Sigmoid colon (tissue), 7 donors: ENCODE data around the gene RNF26. TPM values are rescaled to one million over a fixed set of nuclear protein-coding genes. Genes with fewer than 3 reads are reported as not detected.

Experiments
- DNase-seq: peaks from one replicate; pipeline ENCODE4 v3.0.0-alpha.2; 2019
- H3K27ac ChIP-seq, 4 donors: fragments of 200-600 bp; sonication (generic); one replicate each; pipeline ENCODE4 v1.5.1; 2016 to 2019; ENCODE audit warnings: mild to moderate bottlenecking in 1 of 4
- H3K27me3 ChIP-seq, 3 donors: fragments of 200-600 bp; sonication (generic); one replicate each; pipeline ENCODE4 v1.5.1; 2019; ENCODE audit warnings: mild to moderate bottlenecking in 1 of 3
- H3K36me3 ChIP-seq, 4 donors: fragments of 200-600 bp; sonication (generic); one replicate each; pipeline ENCODE4 v1.5.1; 2016 to 2019
- H3K4me1 ChIP-seq, 4 donors: fragments of 200-600 bp; sonication (generic); one replicate each; pipeline ENCODE4 v1.5.1; 2017 to 2019
- H3K4me3 ChIP-seq, 4 donors: fragments of 200-600 bp; sonication (generic); one replicate each; pipeline ENCODE4 v1.5.1; 2017 to 2019; ENCODE audit warnings: mild to moderate bottlenecking in 2 of 4, moderate library complexity in 1 of 4
- H3K9me3 ChIP-seq, 4 donors: fragments of 200-600 bp in 3 of 4; sonication (generic) in 3 of 4; one replicate each; pipeline versions ENCODE4 v1.5.1 to v1.6.1; 2013 to 2019
- CTCF ChIP-seq, 4 experiments: fragments of 450-650 bp in 3 of 4; fragments of 200-600 bp in 1 of 4; IDR thresholded peaks; one replicate each; pipeline ENCODE4 v1.5.1; 2016 to 2019; ENCODE audit warnings: antibody characterized with exemption in 4 of 4, mild to moderate bottlenecking in 3 of 4, moderate library complexity in 2 of 4
- EP300 ChIP-seq, 4 donors: sonication (generic); formaldehyde crosslinking; IDR thresholded peaks; one replicate each; pipeline ENCODE4 v1.6.1; 2017; ENCODE audit warnings: antibody characterized with exemption in 4 of 4
- POLR2A ChIP-seq, 2 donors: fragments of 450-650 bp; IDR thresholded peaks; one replicate each; pipeline ENCODE4 v1.6.1; 2016; ENCODE audit warnings: antibody characterized with exemption in 2 of 2, mild to moderate bottlenecking in 2 of 2, moderate library complexity in 2 of 2
- POLR2AphosphoS5 ChIP-seq, 4 donors: sonication (generic); formaldehyde crosslinking; IDR thresholded peaks; one replicate each; pipeline ENCODE4 v1.6.1; 2017; ENCODE audit warnings: antibody characterized with exemption in 4 of 4
- WGBS, 2 donors: extraction: QIAGEN DNeasy Blood & Tissue Kit; methylation state at CpG; one replicate each; pipeline ENCODE4 v1.1.7; 2013; 5-methylcytosine and 5-hydroxymethylcytosine counted together
- intact Hi-C: fragments of 100-400 bp; cut with DNase I; formaldehyde crosslinking; loops from one replicate; pipeline ENCODE4 v1.15.1; 2023
- polyA plus RNA-seq, 3 donors: library from polyadenylated mRNA; stranded (reverse); fragments of 200-250 nt; gene quantifications; one replicate each; pipeline ENCODE4 v1.2.3, GENCODE V29; 2013
- total RNA-seq, 4 donors: library from RNA; depleted of rRNA; stranded (reverse); fragments of >200 nt; gene quantifications; one replicate each; pipeline ENCODE4 v1.1.0, GENCODE V29; 2016
- donor health status: healthy with polysubstance abuse.
- donor health status: Bipolar disorder and iron deficiency.
- donor health status: healthy.

Gene RNF26
- total and polyA plus RNA-seq, 7 donors = 6.2 to 26.1 (median 10.7) TPM

- DNase-seq = no peak
- H3K27me3 ChIP-seq = no peaks in the 10 kb centered on the region
- no peaks in the 10 kb centered on the region for H3K9me3 ChIP-seq
- WGBS, 2 donors = 52 to 95% methylated on average over 1 of the region's 1 CpG
- TF ChIP-seq CTCF (IDR thresholded peaks at IDR 0.05) (peak in 1 of 4 experiments; percentile 26), POLR2A (IDR thresholded peaks at IDR 0.05) (no peak), POLR2AphosphoS5 (IDR thresholded peaks at IDR 0.05) (peak in 1 of 4 donors; percentile 3), EP300 (IDR thresholded peaks at IDR 0.05) (no peak)
- no peak overlapping the region for H3K4me3 ChIP-seq
- peaks cover 0 to 23% (median 12%) of the 10 kb centered on the region in 4 donors for H3K4me1 ChIP-seq
- peaks cover 28 to 70% (median 42%) of the 10 kb centered on the region in 4 donors for H3K36me3 ChIP-seq
- intact Hi-C loops = no loop called here
- H3K27ac ChIP-seq = peak overlapping the region; percentile 50 to 99 (median 78)
These were observed 27.1 kb upstream of the RNF26 start for GRCh38 chr11:119307219-119307618.

- Histone ChIP-seq H3K4me1 (peaks cover 0 to 28% (median 12%) of the 10 kb centered on the region in 4 donors), H3K27ac (peak overlapping the region; percentile 50 to 99 (median 78)), H3K4me3 (no peak overlapping the region), H3K36me3 (peaks cover 36 to 71% (median 49%) of the 10 kb centered on the region in 4 donors), H3K27me3 (no peaks in the 10 kb centered on the region), H3K9me3 (no peaks in the 10 kb centered on the region)
- intact Hi-C loops = no loop called here
- WGBS, 2 donors = 89 to 92% methylated on average over 5 of the region's 5 CpGs
- no peak for TF ChIP-seq EP300 (IDR thresholded peaks at IDR 0.05)
- peak in 2 of 4 donors; percentile 11 to 27 for TF ChIP-seq POLR2AphosphoS5 (IDR thresholded peaks at IDR 0.05)
- no peak for DNase-seq
These were observed 26.4 kb upstream of the RNF26 start for GRCh38 chr11:119307974-119308373.

GRCh38 chr11:119309411-119309810 is 24.9 kb upstream of the RNF26 start:
- H3K4me1 ChIP-seq = peaks cover 0 to 34% (median 14%) of the 10 kb centered on the region in 4 donors
- H3K27ac ChIP-seq = peak overlapping the region; percentile 25 to 99 (median 72)
- TF ChIP-seq CTCF (IDR thresholded peaks at IDR 0.05) (no peak), EP300 (IDR thresholded peaks at IDR 0.05) (no peak), POLR2A (IDR thresholded peaks at IDR 0.05) (no peak), POLR2AphosphoS5 (IDR thresholded peaks at IDR 0.05) (no peak)
- intact Hi-C loops = no loop called here
- no peaks in the 10 kb centered on the region for H3K9me3 ChIP-seq
- peaks cover 33 to 76% (median 51%) of the 10 kb centered on the region in 4 donors for H3K36me3 ChIP-seq
- H3K27me3 ChIP-seq = no peaks in the 10 kb centered on the region
- DNase-seq = no peak
- no peak overlapping the region for H3K4me3 ChIP-seq
- WGBS, 2 donors = 81 to 87% methylated on average over 11 of the region's 11 CpGs

- no peak for DNase-seq
- Histone ChIP-seq H3K4me3 (no peak overlapping the region), H3K27me3 (no peaks in the 10 kb centered on the region), H3K27ac (peak overlapping the region; percentile 17 to 99 (median 72)), H3K4me1 (peaks cover 0 to 41% (median 21%) of the 10 kb centered on the region in 4 donors), H3K36me3 (peaks cover 33 to 78% (median 55%) of the 10 kb centered on the region in 4 donors), H3K9me3 (no peaks in the 10 kb centered on the region)
- intact Hi-C loops = no loop called here
- 82 to 86% methylated on average over 17 of the region's 17 CpGs for WGBS, 2 donors
- no peak for TF ChIP-seq POLR2AphosphoS5 (IDR thresholded peaks at IDR 0.05)
- TF ChIP-seq POLR2A (IDR thresholded peaks at IDR 0.05) = no peak
- no peak for TF ChIP-seq CTCF (IDR thresholded peaks at IDR 0.05)
- no peak for TF ChIP-seq EP300 (IDR thresholded peaks at IDR 0.05)
These were observed 24.2 kb upstream of the RNF26 start for GRCh38 chr11:119309953-119310681.

GRCh38 chr11:119310682-119311052 is 23.7 kb upstream of the RNF26 start:
- Histone ChIP-seq H3K4me1 (peaks cover 0 to 45% (median 25%) of the 10 kb centered on the region in 4 donors), H3K9me3 (no peaks in the 10 kb centered on the region), H3K36me3 (peaks cover 33 to 76% (median 55%) of the 10 kb centered on the region in 4 donors), H3K4me3 (no peak overlapping the region), H3K27me3 (no peaks in the 10 kb centered on the region), H3K27ac (peak overlapping the region; percentile 17 to 99 (median 60))
- no peak for TF ChIP-seq POLR2AphosphoS5 (IDR thresholded peaks at IDR 0.05)
- no peak for TF ChIP-seq CTCF (IDR thresholded peaks at IDR 0.05)
- intact Hi-C loops = no loop called here
- 32 to 78% methylated on average over 20 of the region's 20 CpGs for WGBS, 2 donors
- DNase-seq = no peak
